ENCODE results near the gene GDF7. TPM values are rescaled to one million over a fixed set of nuclear protein-coding genes. Genes with fewer than 3 reads are reported as not detected.

The GDF7 gene
- total RNA-seq, 1 experiment from 2014 or later = 0.02 TPM

DNA sequence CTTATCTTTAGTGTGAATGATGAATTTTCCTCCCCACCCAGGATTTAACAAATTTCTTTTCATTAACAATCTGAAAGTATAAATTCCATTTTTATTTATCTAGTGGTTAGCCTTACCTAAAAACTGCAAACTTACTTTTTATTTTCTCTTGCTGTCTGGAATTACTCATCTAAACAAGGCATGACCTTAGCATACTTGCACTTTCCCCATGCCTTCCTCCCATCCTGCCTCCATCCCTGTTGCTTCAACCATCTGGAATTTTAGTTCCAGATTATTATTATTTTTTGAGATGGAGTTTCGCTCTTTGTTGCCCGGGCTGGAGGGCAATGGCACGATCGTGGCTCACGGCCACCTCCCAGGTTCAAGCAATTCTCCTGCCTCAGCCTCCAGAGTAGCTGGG is 35.6 kb downstream of the GDF7 start (continued):
- no peak for TF ChIP-seq ZNF274 (IDR thresholded peaks at IDR 0.05; ENCODE audit: low read depth, low read length)

DNA sequence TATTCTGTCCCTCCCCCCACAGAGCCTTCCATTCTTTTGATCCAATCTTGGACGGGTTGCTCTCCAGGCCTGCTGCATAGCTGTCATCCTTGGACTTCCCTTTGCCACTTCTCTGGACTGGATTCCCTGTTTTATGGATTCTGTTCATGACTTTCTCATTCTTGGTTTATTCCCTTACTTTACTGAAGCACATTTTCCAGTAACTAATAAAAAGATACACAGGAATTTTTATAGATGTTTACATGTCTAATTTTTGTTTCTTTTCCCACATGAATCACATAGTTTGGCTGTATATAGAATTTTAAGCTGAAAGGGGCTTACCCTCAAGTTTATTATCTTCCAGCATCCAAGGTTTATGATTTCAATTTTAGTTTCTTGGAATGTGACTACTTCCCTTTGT is 37.9 kb downstream of the GDF7 start:
- Histone ChIP-seq H3K27ac (ENCODE audit: low read depth, low read length) (no peak overlapping the region), H3K79me2 (ENCODE audit: insufficient read depth, low read length) (no peaks in the 10 kb centered on the region), H3K36me3 (ENCODE audit: control insufficient read depth in 1 of 2, insufficient read depth in 2 of 2, low read length in 2 of 2) (0 out of 4 replicates have a peak, but pooled peaks cover 0 to 4% of the 10 kb centered on the region in 2 experiments), H3K27me3 (ENCODE audit: insufficient read depth, low read length) (no peaks in the 10 kb centered on the region), H3K9me2 (ENCODE audit: insufficient read depth) (no peaks in the 10 kb centered on the region), H3K4me2 (ENCODE audit: low read length) (no peak overlapping the region), H3K4me1 (ENCODE audit: control insufficient read depth in 1 of 2, insufficient read depth in 2 of 2, low read length in 2 of 2) (no peaks in the 10 kb centered on the region), H4K20me1 (ENCODE audit: insufficient read depth) (peaks cover 4% of the 10 kb centered on the region; the same call in 1 of the 2 replicates), H3K4me3 (replicated peaks in 1 of 2; ENCODE audit: low read depth in 1 of 2, low read length in 2 of 2) (no peak overlapping the region), H2AFZ (ENCODE audit: low read depth, low read length, poor library complexity, severe bottlenecking) (no peak overlapping the region), H3K9ac (ENCODE audit: low read length) (no peak overlapping the region), H3K9me3 (ENCODE audit: control insufficient read depth in 1 of 2, insufficient read depth in 1 of 2, low read depth in 1 of 2, low read length in 2 of 2) (no peaks in the 10 kb centered on the region)
- ChIA-PET CTCF (no interaction called here), POLR2A (no interaction called here), RAD21 (ENCODE audit: low non-redundant PET in 1 of 2, low total read pairs in 2 of 2, uncharacterized antibody in 2 of 2, unreplicated experiment in 2 of 2) (no interaction called here)
- BruUV-seq (replicated peaks) = no TSS peak
- TF ChIP-seq, protein P1, sequence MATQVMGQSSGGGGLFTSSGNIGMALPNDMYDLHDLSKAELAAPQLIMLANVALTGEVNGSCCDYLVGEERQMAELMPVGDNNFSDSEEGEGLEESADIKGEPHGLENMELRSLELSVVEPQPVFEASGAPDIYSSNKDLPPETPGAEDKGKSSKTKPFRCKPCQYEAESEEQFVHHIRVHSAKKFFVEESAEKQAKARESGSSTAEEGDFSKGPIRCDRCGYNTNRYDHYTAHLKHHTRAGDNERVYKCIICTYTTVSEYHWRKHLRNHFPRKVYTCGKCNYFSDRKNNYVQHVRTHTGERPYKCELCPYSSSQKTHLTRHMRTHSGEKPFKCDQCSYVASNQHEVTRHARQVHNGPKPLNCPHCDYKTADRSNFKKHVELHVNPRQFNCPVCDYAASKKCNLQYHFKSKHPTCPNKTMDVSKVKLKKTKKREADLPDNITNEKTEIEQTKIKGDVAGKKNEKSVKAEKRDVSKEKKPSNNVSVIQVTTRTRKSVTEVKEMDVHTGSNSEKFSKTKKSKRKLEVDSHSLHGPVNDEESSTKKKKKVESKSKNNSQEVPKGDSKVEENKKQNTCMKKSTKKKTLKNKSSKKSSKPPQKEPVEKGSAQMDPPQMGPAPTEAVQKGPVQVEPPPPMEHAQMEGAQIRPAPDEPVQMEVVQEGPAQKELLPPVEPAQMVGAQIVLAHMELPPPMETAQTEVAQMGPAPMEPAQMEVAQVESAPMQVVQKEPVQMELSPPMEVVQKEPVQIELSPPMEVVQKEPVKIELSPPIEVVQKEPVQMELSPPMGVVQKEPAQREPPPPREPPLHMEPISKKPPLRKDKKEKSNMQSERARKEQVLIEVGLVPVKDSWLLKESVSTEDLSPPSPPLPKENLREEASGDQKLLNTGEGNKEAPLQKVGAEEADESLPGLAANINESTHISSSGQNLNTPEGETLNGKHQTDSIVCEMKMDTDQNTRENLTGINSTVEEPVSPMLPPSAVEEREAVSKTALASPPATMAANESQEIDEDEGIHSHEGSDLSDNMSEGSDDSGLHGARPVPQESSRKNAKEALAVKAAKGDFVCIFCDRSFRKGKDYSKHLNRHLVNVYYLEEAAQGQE (IDR thresholded peaks at IDR 0.05; ENCODE audit: low read depth) = no peak
- no peak for TF ChIP-seq POLR2A (IDR thresholded peaks at IDR 0.05; ENCODE audit: borderline replicate concordance, extremely low read depth, insufficient read depth, insufficient read length)
- TF ChIP-seq CBX3 (IDR thresholded peaks at IDR 0.05; ENCODE audit: low read depth) = no peak
- no peak for TF ChIP-seq SIN3A (IDR thresholded peaks at IDR 0.05; ENCODE audit: low read depth)
- TF ChIP-seq, protein P2, sequence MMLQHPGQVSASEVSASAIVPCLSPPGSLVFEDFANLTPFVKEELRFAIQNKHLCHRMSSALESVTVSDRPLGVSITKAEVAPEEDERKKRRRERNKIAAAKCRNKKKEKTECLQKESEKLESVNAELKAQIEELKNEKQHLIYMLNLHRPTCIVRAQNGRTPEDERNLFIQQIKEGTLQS (IDR thresholded peaks at IDR 0.05) = no peak
- TF ChIP-seq JUND (IDR thresholded peaks at IDR 0.05) = no peak
- TF ChIP-seq CEBPB (IDR thresholded peaks at IDR 0.05; ENCODE audit: low read depth) = no peak
- no peak for TF ChIP-seq EGR1 (IDR thresholded peaks at IDR 0.05; ENCODE audit: low read depth)
- TF ChIP-seq EZH2phosphoT487 (IDR thresholded peaks at IDR 0.05; ENCODE audit: borderline replicate concordance) = no peak
- TF ChIP-seq EZH2 (IDR thresholded peaks at IDR 0.05) = no peak
- no peak for TF ChIP-seq ZNF274 (IDR thresholded peaks at IDR 0.05; ENCODE audit: low read depth, low read length)
- TF ChIP-seq, protein P3, sequence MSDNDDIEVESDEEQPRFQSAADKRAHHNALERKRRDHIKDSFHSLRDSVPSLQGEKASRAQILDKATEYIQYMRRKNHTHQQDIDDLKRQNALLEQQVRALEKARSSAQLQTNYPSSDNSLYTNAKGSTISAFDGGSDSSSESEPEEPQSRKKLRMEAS (IDR thresholded peaks at IDR 0.05) = no peak
- no peak for TF ChIP-seq ELF1 (IDR thresholded peaks at IDR 0.05; ENCODE audit: borderline replicate concordance, low read depth)
- TF ChIP-seq, protein P4, sequence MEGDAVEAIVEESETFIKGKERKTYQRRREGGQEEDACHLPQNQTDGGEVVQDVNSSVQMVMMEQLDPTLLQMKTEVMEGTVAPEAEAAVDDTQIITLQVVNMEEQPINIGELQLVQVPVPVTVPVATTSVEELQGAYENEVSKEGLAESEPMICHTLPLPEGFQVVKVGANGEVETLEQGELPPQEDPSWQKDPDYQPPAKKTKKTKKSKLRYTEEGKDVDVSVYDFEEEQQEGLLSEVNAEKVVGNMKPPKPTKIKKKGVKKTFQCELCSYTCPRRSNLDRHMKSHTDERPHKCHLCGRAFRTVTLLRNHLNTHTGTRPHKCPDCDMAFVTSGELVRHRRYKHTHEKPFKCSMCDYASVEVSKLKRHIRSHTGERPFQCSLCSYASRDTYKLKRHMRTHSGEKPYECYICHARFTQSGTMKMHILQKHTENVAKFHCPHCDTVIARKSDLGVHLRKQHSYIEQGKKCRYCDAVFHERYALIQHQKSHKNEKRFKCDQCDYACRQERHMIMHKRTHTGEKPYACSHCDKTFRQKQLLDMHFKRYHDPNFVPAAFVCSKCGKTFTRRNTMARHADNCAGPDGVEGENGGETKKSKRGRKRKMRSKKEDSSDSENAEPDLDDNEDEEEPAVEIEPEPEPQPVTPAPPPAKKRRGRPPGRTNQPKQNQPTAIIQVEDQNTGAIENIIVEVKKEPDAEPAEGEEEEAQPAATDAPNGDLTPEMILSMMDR (IDR thresholded peaks at IDR 0.05 in 2 of 3, conservative IDR thresholded peaks at IDR 0.05 in 1 of 3; ENCODE audit: borderline replicate concordance in 1 of 3, insufficient read depth in 1 of 3, low read depth in 2 of 3, low read length in 2 of 3) = no peak
- no peak for TF ChIP-seq TCF7L2 (IDR thresholded peaks at IDR 0.05; ENCODE audit: borderline replicate concordance, extremely low read depth, insufficient read depth, insufficient read length)
- TF ChIP-seq ZFX (IDR thresholded peaks at IDR 0.05) = no peak
- TF ChIP-seq RAD21 (IDR thresholded peaks at IDR 0.05; ENCODE audit: low read depth) = no peak
- no peak for TF ChIP-seq YY1 (IDR thresholded peaks at IDR 0.05; ENCODE audit: extremely low read depth, insufficient replicate concordance, low read depth, low read length)
- DNase-seq (ENCODE audit: low read depth, low spot score) (no peak), ATAC-seq (no peak)
- intact Hi-C loops (cut with micrococcal nuclease) = no loop called here
